Liver (tissue), 3 donors: ENCODE measurements around the gene LRRC61.

Experiments used
- CTCF ChIP-seq: fragments of 150-350 bp; IDR thresholded peaks from 2 replicates; pipeline ENCODE4 v1.5.1; 2017; ENCODE audit warnings: improper control_type of control experiment, low read depth, low read length; ENCODE audit not compliant: missing input control
- FOXA1 ChIP-seq: IDR thresholded peaks from 2 replicates; pipeline ENCODE4 v1.6.1; 2016; ENCODE audit warnings: antibody characterized with exemption
- GABPA ChIP-seq, 2 donors: IDR thresholded peaks in 1 of 2; conservative IDR thresholded peaks in 1 of 2; 2 replicates each; pipeline ENCODE4 v1.6.1; 2016; ENCODE audit warnings: antibody characterized with exemption in 2 of 2, mild to moderate bottlenecking in 1 of 2, moderate library complexity in 1 of 2
- REST ChIP-seq: IDR thresholded peaks from 2 replicates; pipeline ENCODE4 v1.6.1; 2016; ENCODE audit warnings: antibody characterized with exemption, mild to moderate bottlenecking
- TAF1 ChIP-seq: conservative IDR thresholded peaks from 2 replicates; pipeline ENCODE4 v1.6.1; 2016; ENCODE audit warnings: antibody characterized with exemption, mild to moderate bottlenecking
- ZBTB33 ChIP-seq: IDR thresholded peaks from 2 replicates; pipeline ENCODE4 v1.6.1; 2016; ENCODE audit warnings: antibody characterized with exemption
- donor health status: healthy.
- donor health status: healthy.

GRCh38 chr7:150333659-150334058, 10.5 kb downstream of the LRRC61 start:
- TF ChIP-seq GABPA (IDR thresholded peaks at IDR 0.05 in 1 of 2, conservative IDR thresholded peaks at IDR 0.05 in 1 of 2) (no peak), CTCF (no peak), TAF1 (no peak), REST (no peak), FOXA1 (no peak), ZBTB33 (no peak)
